HG02759 (cell line): ENCODE measurements around the gene ZNF729.
"Not testable (repeated sequence)": the region's sequence is repeated elsewhere in the genome, so short reads cannot be mapped to it uniquely, and the experiment has no call there.

Experiments used
- ATAC-seq: cut with Tn5 transposase; IDR thresholded peaks from one replicate; pipeline ENCODE4 v1.9.1; 2021; ENCODE audit warnings: mild to moderate bottlenecking, moderate library complexity; ENCODE audit not compliant: unreplicated experiment

ZNF729 gene

DNA sequence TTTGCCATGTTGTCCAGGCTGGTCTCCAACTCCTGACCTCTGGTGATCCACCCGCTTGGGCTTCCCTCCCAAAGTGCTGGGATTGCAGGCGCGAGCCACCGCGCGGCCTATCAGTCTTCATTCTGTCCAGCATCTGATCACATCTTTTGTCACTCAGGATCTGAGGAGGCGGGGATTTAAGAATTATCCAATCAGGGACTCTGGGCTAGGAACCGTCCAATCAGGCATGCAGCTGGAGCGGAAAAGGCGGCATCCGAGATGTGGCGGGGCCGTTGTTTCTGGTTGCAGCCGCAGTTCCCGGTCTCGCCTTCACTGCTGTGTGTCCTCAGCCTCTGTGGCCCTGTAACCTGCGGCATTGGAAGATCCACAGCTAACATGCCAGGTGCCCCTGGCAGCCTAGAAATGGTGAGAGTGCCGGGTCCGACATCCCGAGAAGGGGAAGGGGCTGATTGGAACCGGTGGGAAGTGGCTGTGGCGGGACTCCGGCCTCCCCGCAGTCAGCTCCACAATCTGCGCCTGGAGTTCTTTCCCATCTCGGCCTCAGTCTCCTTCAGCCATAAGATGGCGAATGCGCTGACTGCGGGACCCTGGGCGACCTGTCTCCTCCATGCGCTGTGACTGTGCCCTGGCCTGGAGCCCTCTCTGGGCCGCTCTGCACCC, at the start of gene ZNF729:
Gene ZNF729, plus strand, starts transcription at position 291 of the 660 bp plus-strand sequence. Its CDS starts 85 bp downstream, at position 376.
- ATAC-seq = no peak

DNA sequence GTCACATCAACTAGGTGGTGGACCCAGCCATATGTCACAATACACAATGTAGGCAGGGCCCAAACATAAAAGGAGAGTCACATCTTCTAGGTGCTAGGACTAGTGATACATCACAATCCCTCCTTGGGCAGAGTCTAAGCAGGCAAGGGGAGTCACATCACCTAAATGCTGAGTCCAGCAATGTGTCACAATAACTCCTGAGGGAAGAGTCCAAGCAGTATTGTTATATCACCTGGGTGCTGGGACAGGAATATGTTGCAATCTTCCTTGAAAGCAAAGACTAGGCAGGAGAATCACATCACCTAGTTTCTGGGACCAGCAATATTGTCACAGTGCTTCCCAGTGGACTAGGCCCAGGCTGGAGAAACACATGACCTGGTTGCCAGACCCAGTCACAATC, 29.4 kb upstream of the ZNF729 start:
- no peak for ATAC-seq

DNA sequence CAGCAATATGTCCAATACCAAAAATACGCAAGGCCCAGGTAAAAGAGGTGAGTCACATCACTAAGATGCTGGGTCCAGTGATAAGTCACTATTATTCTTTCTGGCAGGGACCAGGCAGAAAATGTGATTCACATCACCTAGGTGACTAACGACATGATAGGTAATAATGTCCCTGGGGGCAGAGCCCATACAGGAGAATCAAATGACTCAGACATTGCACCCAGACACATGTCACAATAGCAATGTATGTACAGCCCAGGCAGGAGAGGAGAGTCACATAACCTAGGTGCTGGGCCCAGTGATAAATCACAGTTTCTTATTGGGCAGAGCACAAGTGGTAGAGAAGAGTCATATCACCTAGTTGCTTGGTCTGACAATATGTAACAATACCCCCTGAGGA, 28.9 kb upstream of the ZNF729 start:
- no peak for ATAC-seq

GRCh38 chr19:22257916-22258315, 28.3 kb upstream of the ZNF729 start:
- ATAC-seq = no peak

- no peak for ATAC-seq
Observed at GRCh38 chr19:22260499-22260898, 25.7 kb upstream of the ZNF729 start.

DNA sequence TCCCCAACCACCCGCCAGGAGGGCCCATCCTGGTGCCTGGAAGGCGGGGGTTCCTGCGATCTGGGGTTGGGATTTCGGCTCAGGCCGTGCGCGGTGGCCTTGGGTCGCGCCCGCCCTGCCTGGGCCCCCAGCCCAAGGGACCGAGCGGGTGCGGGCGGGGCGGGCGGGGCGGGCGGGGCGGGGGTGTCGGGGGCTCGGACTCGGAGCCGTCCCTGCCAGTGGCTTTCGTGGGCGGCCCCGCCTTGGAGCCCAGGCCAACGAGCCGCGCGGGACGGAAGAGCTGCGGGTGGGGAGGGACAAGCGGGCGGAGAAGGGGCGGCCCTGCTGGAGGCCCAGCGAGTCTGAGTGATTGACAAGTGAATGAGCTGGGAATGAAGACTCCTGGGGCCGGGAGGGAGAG, 24.6 kb upstream of the ZNF729 start:
- no peak for ATAC-seq

DNA sequence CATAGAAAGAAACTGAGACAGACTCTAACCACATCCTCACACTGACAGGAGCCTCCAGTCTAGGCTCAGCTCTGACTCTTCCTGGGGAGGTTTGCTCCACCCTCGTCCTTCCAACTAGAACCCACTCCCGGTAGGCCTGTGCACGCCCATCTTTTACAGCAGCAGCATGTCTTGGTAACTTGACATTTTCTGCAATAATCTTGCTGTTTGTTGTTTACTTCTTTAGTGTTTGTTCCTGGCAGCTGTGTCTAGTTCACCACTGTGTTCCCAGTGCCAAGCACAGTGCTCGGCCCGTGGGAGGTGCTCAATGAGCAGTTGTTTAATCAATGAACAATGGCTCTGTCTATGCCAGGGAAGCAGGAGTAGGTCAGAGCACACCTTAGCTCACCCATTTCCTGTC, 23.1 kb upstream of the ZNF729 start:
- ATAC-seq = no peak

GRCh38 chr19:22321554-22321953, 35.3 kb downstream of the ZNF729 start:
- ATAC-seq = not testable (repeated sequence)

GRCh38 chr19:22326219-22326618, 40.0 kb downstream of the ZNF729 start:
- no peak for ATAC-seq

GRCh38 chr19:22327321-22327720, 41.1 kb downstream of the ZNF729 start:
- no peak for ATAC-seq

DNA sequence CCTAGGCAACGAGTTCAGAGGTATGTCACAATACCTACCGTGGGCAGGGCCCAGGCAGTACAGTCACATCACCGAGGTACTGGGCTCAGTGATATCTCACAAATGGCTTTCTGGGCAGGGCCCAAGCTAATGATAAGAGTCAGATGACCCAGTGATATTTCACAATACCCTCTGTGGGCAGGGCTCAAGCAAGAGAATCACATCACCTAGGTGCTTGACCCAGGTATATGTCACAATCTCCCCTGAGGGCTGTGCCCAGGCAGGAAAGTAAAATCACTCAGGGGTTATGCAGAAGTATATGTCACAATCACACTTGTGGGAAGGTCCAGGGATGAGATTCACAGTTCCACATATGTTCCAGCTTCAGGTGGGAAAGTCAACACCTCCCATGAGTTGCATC, 45.3 kb downstream of the ZNF729 start:
- ATAC-seq = no peak

- no peak for ATAC-seq
Observed at GRCh38 chr19:22332924-22333323, 46.7 kb downstream of the ZNF729 start.

DNA sequence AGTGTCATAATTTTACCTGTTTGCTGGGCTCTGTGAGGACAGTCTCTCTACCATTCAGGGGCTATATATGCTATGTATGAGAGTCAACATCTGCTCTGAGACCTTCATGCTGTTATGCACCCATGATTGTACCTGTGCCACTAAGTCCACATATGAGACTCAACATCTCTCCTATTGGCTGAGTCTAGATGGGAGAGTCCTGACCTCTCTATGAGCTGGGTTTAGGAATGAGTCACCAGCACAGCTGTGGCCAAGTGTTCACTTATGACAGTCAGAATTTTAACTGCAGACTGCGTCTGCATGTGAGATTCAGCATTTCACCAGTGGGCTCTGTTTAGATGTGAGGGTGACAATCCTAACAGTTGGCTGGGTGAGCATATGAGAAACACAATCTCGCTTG, 49.5 kb downstream of the ZNF729 start:
- no peak for ATAC-seq

GRCh38 chr19:22354665-22355064, 68.4 kb downstream of the ZNF729 start:
- no peak for ATAC-seq
